ENCODE results near the gene NPAS2. TPM values are rescaled to one million over a fixed set of nuclear protein-coding genes. Genes with fewer than 3 reads are reported as not detected.

NPAS2 gene
- total RNA-seq, 1 experiment from 2014 or later = 20.4 TPM

- no peak overlapping the region for H3K27ac ChIP-seq (ENCODE audit: low read depth, low read length)
- H3K27me3 ChIP-seq (ENCODE audit: insufficient read depth, low read length) = no peaks in the 10 kb centered on the region
- TF ChIP-seq ZNF274 (IDR thresholded peaks at IDR 0.05; ENCODE audit: low read depth, low read length) (no peak), CEBPB (IDR thresholded peaks at IDR 0.05; ENCODE audit: low read depth) (no peak), EZH2phosphoT487 (IDR thresholded peaks at IDR 0.05; ENCODE audit: borderline replicate concordance) (no peak), TCF7L2 (IDR thresholded peaks at IDR 0.05; ENCODE audit: borderline replicate concordance, extremely low read depth, insufficient read depth, insufficient read length) (no peak), FOSL1 (IDR thresholded peaks at IDR 0.05; ENCODE audit: low read depth) (no peak), ELF1 (IDR thresholded peaks at IDR 0.05; ENCODE audit: borderline replicate concordance, low read depth) (no peak), RAD21 (IDR thresholded peaks at IDR 0.05; ENCODE audit: low read depth) (no peak), JUND (IDR thresholded peaks at IDR 0.05) (no peak), YY1 (IDR thresholded peaks at IDR 0.05; ENCODE audit: extremely low read depth, insufficient replicate concordance, low read depth, low read length) (no peak)
- H3K9me2 ChIP-seq (ENCODE audit: insufficient read depth) = no peaks in the 10 kb centered on the region
- no peaks in the 10 kb centered on the region; the same call in 1 of the 2 replicates for H3K79me2 ChIP-seq (ENCODE audit: insufficient read depth, low read length)
- peaks cover 0 to 27% of the 10 kb centered on the region in 2 experiments; a peak in 3 of 4 replicates for H3K4me1 ChIP-seq (ENCODE audit: control insufficient read depth in 1 of 2, insufficient read depth in 2 of 2, low read length in 2 of 2)
- H4K20me1 ChIP-seq (ENCODE audit: insufficient read depth) = no peaks in the 10 kb centered on the region
- no peak overlapping the region for H3K4me3 ChIP-seq (replicated peaks in 1 of 2; ENCODE audit: low read depth in 1 of 2, low read length in 2 of 2)
- BruUV-seq (replicated peaks) = no TSS peak
- no peak overlapping the region for H3K4me2 ChIP-seq (ENCODE audit: low read length)
- ChIA-PET POLR2A (no interaction called here), CTCF (no interaction called here), RAD21 (ENCODE audit: low non-redundant PET in 1 of 2, low total read pairs in 2 of 2, uncharacterized antibody in 2 of 2, unreplicated experiment in 2 of 2) (no interaction called here)
- H2AFZ ChIP-seq (ENCODE audit: low read depth, low read length, poor library complexity, severe bottlenecking) = no peak overlapping the region
- no peaks in the 10 kb centered on the region for H3K36me3 ChIP-seq (ENCODE audit: control insufficient read depth in 1 of 2, insufficient read depth in 2 of 2, low read length in 2 of 2)
- intact Hi-C loops (cut with micrococcal nuclease) = no loop called here
- DNase-seq (ENCODE audit: low read depth, low spot score) (no peak), ATAC-seq (no peak)
- H3K9ac ChIP-seq (ENCODE audit: low read length) = no peak overlapping the region
- H3K9me3 ChIP-seq (ENCODE audit: control insufficient read depth in 1 of 2, insufficient read depth in 1 of 2, low read depth in 1 of 2, low read length in 2 of 2) = no peaks in the 10 kb centered on the region
These were observed 35.7 kb downstream of the NPAS2 start for GRCh38 chr2:100855606-100856005.

GRCh38 chr2:100856732-100857131 lies 36.8 kb downstream of the NPAS2 start:
- Histone ChIP-seq H4K20me1 (ENCODE audit: insufficient read depth) (no peaks in the 10 kb centered on the region), H3K36me3 (ENCODE audit: control insufficient read depth in 1 of 2, insufficient read depth in 2 of 2, low read length in 2 of 2) (no peaks in the 10 kb centered on the region), H3K79me2 (ENCODE audit: insufficient read depth, low read length) (no peaks in the 10 kb centered on the region; the same call in 1 of the 2 replicates), H3K4me2 (ENCODE audit: low read length) (0 out of 2 replicates have a peak overlapping the region, but pooled peaks have one; percentile 23), H3K4me3 (replicated peaks in 1 of 2; ENCODE audit: low read depth in 1 of 2, low read length in 2 of 2) (no peak overlapping the region), H3K9me2 (ENCODE audit: insufficient read depth) (no peaks in the 10 kb centered on the region), H3K27ac (ENCODE audit: low read depth, low read length) (no peak overlapping the region), H3K9me3 (ENCODE audit: control insufficient read depth in 1 of 2, insufficient read depth in 1 of 2, low read depth in 1 of 2, low read length in 2 of 2) (no peaks in the 10 kb centered on the region), H3K4me1 (ENCODE audit: control insufficient read depth in 1 of 2, insufficient read depth in 2 of 2, low read length in 2 of 2) (peaks cover 0 to 27% of the 10 kb centered on the region in 2 experiments; a peak in 3 of 4 replicates), H2AFZ (ENCODE audit: low read depth, low read length, poor library complexity, severe bottlenecking) (no peak overlapping the region), H3K9ac (ENCODE audit: low read length) (no peak overlapping the region), H3K27me3 (ENCODE audit: insufficient read depth, low read length) (no peaks in the 10 kb centered on the region)
- ATAC-seq (peak; percentile 63), DNase-seq (ENCODE audit: low read depth, low spot score) (no peak)
- intact Hi-C loops (cut with micrococcal nuclease) = no loop called here
- ChIA-PET POLR2A (no interaction called here), CTCF (no interaction called here), RAD21 (ENCODE audit: low non-redundant PET in 1 of 2, low total read pairs in 2 of 2, uncharacterized antibody in 2 of 2, unreplicated experiment in 2 of 2) (no interaction called here)
- BruUV-seq (replicated peaks) = no TSS peak
- TF ChIP-seq SIN3A (IDR thresholded peaks at IDR 0.05; ENCODE audit: low read depth) (0 out of 2 replicates have a peak, but pooled peaks have one; percentile 32), CTCF (IDR thresholded peaks at IDR 0.05 in 2 of 3, conservative IDR thresholded peaks at IDR 0.05 in 1 of 3; ENCODE audit: borderline replicate concordance in 1 of 3, insufficient read depth in 1 of 3, low read depth in 2 of 3, low read length in 2 of 3) (no peak), SRF (IDR thresholded peaks at IDR 0.05; ENCODE audit: low read depth) (0 out of 2 replicates have a peak, but pooled peaks have one; percentile 35), ATF3 (IDR thresholded peaks at IDR 0.05) (no peak), FOSL1 (IDR thresholded peaks at IDR 0.05; ENCODE audit: low read depth) (peak; percentile 44), POLR2A (IDR thresholded peaks at IDR 0.05; ENCODE audit: borderline replicate concordance, extremely low read depth, insufficient read depth, insufficient read length) (no peak), SP1 (IDR thresholded peaks at IDR 0.05; ENCODE audit: low read depth) (no peak), MAX (IDR thresholded peaks at IDR 0.05) (peak; percentile 49; the same call in 1 of the 2 replicates), ZNF274 (IDR thresholded peaks at IDR 0.05; ENCODE audit: low read depth, low read length) (no peak), JUND (IDR thresholded peaks at IDR 0.05) (peak; percentile 43), EZH2phosphoT487 (IDR thresholded peaks at IDR 0.05; ENCODE audit: borderline replicate concordance) (no peak), YY1 (IDR thresholded peaks at IDR 0.05; ENCODE audit: extremely low read depth, insufficient replicate concordance, low read depth, low read length) (no peak), POLR2AphosphoS5 (IDR thresholded peaks at IDR 0.05; ENCODE audit: low read depth, low read length) (no peak), TCF7L2 (IDR thresholded peaks at IDR 0.05; ENCODE audit: borderline replicate concordance, extremely low read depth, insufficient read depth, insufficient read length) (no peak), CEBPB (IDR thresholded peaks at IDR 0.05; ENCODE audit: low read depth) (no peak)

Data from HCT116 (cell line).